HCT116 (cell line): ENCODE measurements around the gene SCN1B.

Experiments
- CEBPB ChIP-seq: IDR thresholded peaks from 2 replicates; pipeline ENCODE4 v1.6.1; 2012; ENCODE audit warnings: low read depth
- CTCF ChIP-seq, 3 experiments: fragments of 200-600 bp in 1 of 3; sonication (generic) in 1 of 3; IDR thresholded peaks in 2 of 3; conservative IDR thresholded peaks in 1 of 3; 2 replicates each; pipeline ENCODE4 v1.5.1; 2012 to 2017; ENCODE audit warnings: low read depth in 2 of 3, low read length in 2 of 3, antibody characterized with exemption in 1 of 3, borderline replicate concordance in 1 of 3, control low read depth in 1 of 3, mild to moderate bottlenecking in 1 of 3, mixed read lengths in 1 of 3, mixed run types in 1 of 3, moderate library complexity in 1 of 3; ENCODE audit not compliant: insufficient read depth in 1 of 3
- EZH2 ChIP-seq: fragments of 200-600 bp; sonication (generic); IDR thresholded peaks from 2 replicates; pipeline ENCODE4 v1.6.1; 2017; ENCODE audit warnings: antibody characterized with exemption, mixed run types
- EZH2phosphoT487 ChIP-seq: fragments of 200-600 bp; IDR thresholded peaks from 2 replicates; pipeline ENCODE4 v1.6.1; 2018; ENCODE audit warnings: antibody characterized with exemption, borderline replicate concordance
- POLR2A ChIP-seq: IDR thresholded peaks from 2 replicates; pipeline ENCODE4 v1.7.0; 2011; ENCODE audit warnings: borderline replicate concordance; ENCODE audit not compliant: insufficient read depth, insufficient read length; ENCODE audit errors: extremely low read depth
- POLR2AphosphoS5 ChIP-seq: IDR thresholded peaks from 2 replicates; pipeline ENCODE4 v1.6.1; 2011; ENCODE audit warnings: mild to moderate bottlenecking, low read depth, low read length, moderate library complexity
- RAD21 ChIP-seq: IDR thresholded peaks from 2 replicates; pipeline ENCODE4 v1.6.1; 2012; ENCODE audit warnings: low read depth, mild to moderate bottlenecking
- REST ChIP-seq: IDR thresholded peaks from 2 replicates; pipeline ENCODE4 v1.6.1; 2012; ENCODE audit warnings: low read depth
- SRF ChIP-seq: IDR thresholded peaks from 2 replicates; pipeline ENCODE4 v1.6.1; 2012; ENCODE audit warnings: low read depth
- YY1 ChIP-seq: IDR thresholded peaks from 2 replicates; pipeline ENCODE4 v1.6.1; 2011; ENCODE audit warnings: low read length, low read depth, moderate library complexity, mild to moderate bottlenecking; ENCODE audit not compliant: insufficient replicate concordance; ENCODE audit errors: extremely low read depth
- ZNF274 ChIP-seq: fragments of 200-500 bp; sonication (Bioruptor generic); IDR thresholded peaks from 2 replicates; pipeline ENCODE4 v1.6.1; 2014; ENCODE audit warnings: mild to moderate bottlenecking, low read depth, low read length, inconsistent platforms
- TF ChIP-seq, protein P1 (sequence below): IDR thresholded peaks from 2 replicates; pipeline ENCODE4 v1.6.1; 2012
- TF ChIP-seq, protein P2 (sequence below): IDR thresholded peaks from 2 replicates; pipeline ENCODE4 v1.6.1; 2012

DNA sequence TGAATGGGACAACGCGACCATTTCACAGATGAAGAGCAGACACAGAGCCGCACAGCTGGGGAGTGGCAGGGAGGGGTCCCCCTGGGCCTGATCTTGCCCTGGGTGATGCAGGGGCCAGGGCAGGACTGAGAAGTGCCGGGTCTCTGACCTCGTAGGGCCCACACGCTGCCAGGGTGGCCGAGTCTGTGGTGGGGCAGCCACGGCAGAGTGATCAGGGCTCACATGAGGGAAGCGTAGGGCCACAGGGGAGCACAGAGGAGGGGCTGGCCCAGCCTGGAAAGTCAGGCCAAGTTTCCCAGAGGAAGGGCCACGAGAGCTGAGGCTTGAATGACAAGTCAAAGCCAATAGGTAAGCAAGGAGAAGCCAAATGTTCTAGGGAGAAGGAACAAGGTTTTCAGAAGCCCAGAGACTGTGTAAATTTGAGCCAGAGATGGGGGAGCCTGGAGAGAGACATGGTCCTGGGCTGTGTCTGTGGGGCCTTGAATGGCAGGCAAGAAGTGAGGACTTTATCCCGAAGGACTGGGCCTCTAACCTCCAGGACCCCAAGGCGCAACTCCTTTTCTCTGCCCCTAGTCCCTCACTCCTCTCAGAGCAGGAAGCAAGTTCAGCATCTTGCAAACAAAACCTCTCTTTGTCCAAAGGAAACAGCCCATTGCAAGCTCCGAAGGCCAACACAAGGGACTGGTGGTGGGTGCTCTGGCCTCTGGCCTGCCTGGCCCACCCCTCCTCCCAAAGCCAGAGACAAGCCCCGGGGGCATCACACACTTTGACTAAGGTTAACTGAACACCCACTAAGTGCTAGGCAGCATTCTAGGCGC lies 53.6 kb downstream of the SCN1B start:
- no peak for TF ChIP-seq ZNF274
- TF ChIP-seq CTCF (IDR thresholded peaks at IDR 0.05 in 2 of 3, conservative IDR thresholded peaks at IDR 0.05 in 1 of 3; ENCODE audit: borderline replicate concordance in 1 of 3, insufficient read depth in 1 of 3, low read depth in 2 of 3, low read length in 2 of 3) = no peak
- TF ChIP-seq POLR2AphosphoS5 = no peak
- no peak for TF ChIP-seq EZH2
- no peak for TF ChIP-seq REST
- TF ChIP-seq YY1 = no peak
- TF ChIP-seq RAD21 = no peak
- no peak for TF ChIP-seq SRF
- no peak for TF ChIP-seq POLR2A
- no peak for TF ChIP-seq CEBPB
- TF ChIP-seq, protein P1, sequence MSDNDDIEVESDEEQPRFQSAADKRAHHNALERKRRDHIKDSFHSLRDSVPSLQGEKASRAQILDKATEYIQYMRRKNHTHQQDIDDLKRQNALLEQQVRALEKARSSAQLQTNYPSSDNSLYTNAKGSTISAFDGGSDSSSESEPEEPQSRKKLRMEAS = no peak
- TF ChIP-seq EZH2phosphoT487 = no peak
- TF ChIP-seq, protein P2, sequence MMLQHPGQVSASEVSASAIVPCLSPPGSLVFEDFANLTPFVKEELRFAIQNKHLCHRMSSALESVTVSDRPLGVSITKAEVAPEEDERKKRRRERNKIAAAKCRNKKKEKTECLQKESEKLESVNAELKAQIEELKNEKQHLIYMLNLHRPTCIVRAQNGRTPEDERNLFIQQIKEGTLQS = no peak
